ENCODE data around the gene HIVEP2. TPM values are rescaled to one million over a fixed set of nuclear protein-coding genes. Genes with fewer than 3 reads are reported as not detected.

The HIVEP2 gene, protein sequence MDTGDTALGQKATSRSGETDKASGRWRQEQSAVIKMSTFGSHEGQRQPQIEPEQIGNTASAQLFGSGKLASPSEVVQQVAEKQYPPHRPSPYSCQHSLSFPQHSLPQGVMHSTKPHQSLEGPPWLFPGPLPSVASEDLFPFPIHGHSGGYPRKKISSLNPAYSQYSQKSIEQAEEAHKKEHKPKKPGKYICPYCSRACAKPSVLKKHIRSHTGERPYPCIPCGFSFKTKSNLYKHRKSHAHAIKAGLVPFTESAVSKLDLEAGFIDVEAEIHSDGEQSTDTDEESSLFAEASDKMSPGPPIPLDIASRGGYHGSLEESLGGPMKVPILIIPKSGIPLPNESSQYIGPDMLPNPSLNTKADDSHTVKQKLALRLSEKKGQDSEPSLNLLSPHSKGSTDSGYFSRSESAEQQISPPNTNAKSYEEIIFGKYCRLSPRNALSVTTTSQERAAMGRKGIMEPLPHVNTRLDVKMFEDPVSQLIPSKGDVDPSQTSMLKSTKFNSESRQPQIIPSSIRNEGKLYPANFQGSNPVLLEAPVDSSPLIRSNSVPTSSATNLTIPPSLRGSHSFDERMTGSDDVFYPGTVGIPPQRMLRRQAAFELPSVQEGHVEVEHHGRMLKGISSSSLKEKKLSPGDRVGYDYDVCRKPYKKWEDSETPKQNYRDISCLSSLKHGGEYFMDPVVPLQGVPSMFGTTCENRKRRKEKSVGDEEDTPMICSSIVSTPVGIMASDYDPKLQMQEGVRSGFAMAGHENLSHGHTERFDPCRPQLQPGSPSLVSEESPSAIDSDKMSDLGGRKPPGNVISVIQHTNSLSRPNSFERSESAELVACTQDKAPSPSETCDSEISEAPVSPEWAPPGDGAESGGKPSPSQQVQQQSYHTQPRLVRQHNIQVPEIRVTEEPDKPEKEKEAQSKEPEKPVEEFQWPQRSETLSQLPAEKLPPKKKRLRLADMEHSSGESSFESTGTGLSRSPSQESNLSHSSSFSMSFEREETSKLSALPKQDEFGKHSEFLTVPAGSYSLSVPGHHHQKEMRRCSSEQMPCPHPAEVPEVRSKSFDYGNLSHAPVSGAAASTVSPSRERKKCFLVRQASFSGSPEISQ (N-terminal part only)
- total RNA-seq (10 to 100 TPM; 21.1 to 58.9 (median 32.9) TPM), polyA plus RNA-seq (10 to 100 TPM in 1 of 2 donors, 1 to 10 TPM in 1; 8.4 to 16.9 TPM)
- long read RNA-seq, donor 1, partial matches to known transcripts, result 7 of 29 reads
- long read RNA-seq, donor 1, other reads (novel, unspliced or antisense), result 22 of 29 reads
- long read RNA-seq, donor 2, result 0 reads
- long read RNA-seq, donor 3, partial matches to known transcripts, result 21 of 27 reads
- long read RNA-seq, donor 3, other reads (novel, unspliced or antisense), result 6 of 27 reads

DNA sequence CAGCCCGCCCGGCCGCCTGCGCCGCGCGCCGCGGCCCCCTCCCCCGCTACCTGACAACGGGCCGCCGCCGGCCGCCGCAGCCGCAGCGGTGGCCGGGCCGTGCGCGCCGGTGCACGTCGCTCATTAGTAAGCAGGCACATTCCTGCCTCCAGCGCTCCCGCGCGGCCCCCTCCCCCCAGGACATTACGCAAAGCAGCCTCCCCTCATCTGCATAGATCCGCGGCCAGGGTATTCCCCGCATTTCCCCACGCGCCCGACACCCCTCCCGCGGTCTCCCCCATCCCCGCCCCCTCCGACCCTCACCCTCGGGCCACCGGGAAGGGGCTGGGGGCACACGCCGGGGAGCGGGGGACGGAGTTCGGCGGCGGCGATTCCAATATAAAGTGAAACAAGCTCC lies at the start of gene HIVEP2:
HIVEP2 (minus strand) TSS at position 128 of the 397 bp plus-strand sequence. CDS start 170,438 bp downstream, outside the sequence.
- Histone ChIP-seq H3K27me3 (no peaks in the 10 kb centered on the region), H3K4me3 (peak within 1 kb of the TSS; percentile 88), H3K4me1 (ENCODE audit: insufficient read depth) (no peaks in the 10 kb centered on the region), H3K9me3 (no peaks in the 10 kb centered on the region), H3K36me3 (no peaks in the 10 kb centered on the region), H3K27ac (peak within 1 kb of the TSS; percentile 99)
- intact Hi-C loops (cut with DNase I), result loop anchor here (2.0 to 10.0 kb wide), 8 partner anchors 18 to 250 kb away; partner anchors contain the start of gene AIG1 (in 1 of the 4)
- TF ChIP-seq EP300 (IDR thresholded peaks at IDR 0.05) (no peak), POLR2A (IDR thresholded peaks at IDR 0.05) (peak; percentile 11)
- TF ChIP-seq, protein P1, sequence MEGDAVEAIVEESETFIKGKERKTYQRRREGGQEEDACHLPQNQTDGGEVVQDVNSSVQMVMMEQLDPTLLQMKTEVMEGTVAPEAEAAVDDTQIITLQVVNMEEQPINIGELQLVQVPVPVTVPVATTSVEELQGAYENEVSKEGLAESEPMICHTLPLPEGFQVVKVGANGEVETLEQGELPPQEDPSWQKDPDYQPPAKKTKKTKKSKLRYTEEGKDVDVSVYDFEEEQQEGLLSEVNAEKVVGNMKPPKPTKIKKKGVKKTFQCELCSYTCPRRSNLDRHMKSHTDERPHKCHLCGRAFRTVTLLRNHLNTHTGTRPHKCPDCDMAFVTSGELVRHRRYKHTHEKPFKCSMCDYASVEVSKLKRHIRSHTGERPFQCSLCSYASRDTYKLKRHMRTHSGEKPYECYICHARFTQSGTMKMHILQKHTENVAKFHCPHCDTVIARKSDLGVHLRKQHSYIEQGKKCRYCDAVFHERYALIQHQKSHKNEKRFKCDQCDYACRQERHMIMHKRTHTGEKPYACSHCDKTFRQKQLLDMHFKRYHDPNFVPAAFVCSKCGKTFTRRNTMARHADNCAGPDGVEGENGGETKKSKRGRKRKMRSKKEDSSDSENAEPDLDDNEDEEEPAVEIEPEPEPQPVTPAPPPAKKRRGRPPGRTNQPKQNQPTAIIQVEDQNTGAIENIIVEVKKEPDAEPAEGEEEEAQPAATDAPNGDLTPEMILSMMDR (IDR thresholded peaks at IDR 0.05), result no peak
- peak; percentile 90 to 95 (median 93) for DNase-seq
- WGBS, 3 donors, result 0% methylated on average over 22 to 50 of the region's 50 CpGs

DNA sequence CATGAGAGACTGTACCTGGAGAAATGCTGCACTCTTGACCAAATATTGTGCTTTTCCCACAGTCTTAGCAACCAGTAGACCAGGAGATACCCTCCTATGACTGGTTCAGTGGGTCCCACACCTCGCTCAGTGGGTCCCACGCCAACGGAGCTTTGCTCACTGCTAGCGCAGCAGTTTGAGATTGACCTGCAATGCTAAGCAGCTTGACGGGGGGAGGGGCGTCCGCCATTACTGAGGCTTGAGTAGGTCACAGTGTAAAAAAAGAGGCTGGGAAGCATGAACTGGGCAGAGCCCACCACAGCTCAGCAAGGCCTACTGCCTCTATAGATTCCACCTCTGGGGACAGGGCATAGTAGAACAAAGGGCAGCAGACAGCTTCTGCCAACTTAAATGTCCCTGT lies 49.0 kb upstream of the HIVEP2 start:
- WGBS, 3 donors, result 89 to 98% (median 95%) methylated on average over 7 of the region's 7 CpGs
- H3K36me3 ChIP-seq, result no peaks in the 10 kb centered on the region
- H3K9me3 ChIP-seq, result no peaks in the 10 kb centered on the region
- H3K27ac ChIP-seq, result no peak overlapping the region
- intact Hi-C loops (cut with DNase I), result no loop called here
- no peak for DNase-seq
- TF ChIP-seq POLR2A (IDR thresholded peaks at IDR 0.05) (no peak), EP300 (IDR thresholded peaks at IDR 0.05) (no peak)
- TF ChIP-seq, protein P1 (IDR thresholded peaks at IDR 0.05), result no peak
- no peaks in the 10 kb centered on the region for H3K4me1 ChIP-seq (ENCODE audit: insufficient read depth)
- H3K27me3 ChIP-seq, result no peaks in the 10 kb centered on the region
- no peak overlapping the region for H3K4me3 ChIP-seq

DNA sequence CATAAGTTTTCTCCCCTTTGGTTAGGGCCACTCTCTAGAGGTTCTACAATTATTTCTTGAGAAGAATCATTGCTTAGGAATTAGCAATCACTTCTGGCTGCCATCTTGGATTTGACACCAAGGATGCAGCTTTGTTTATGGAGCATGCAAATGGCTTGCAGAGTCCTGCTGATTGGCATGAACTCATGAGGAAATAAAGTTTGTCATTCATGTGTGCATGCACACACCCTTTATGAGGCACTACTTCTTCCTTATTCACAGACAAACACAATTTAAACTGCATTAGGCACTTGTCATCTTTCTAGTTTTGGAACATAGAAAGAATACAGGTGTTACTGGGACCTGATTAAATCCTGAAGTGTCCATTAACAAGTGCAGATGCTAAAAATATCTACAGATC lies 42.5 kb upstream of the HIVEP2 start:
- Histone ChIP-seq H3K27me3 (no peaks in the 10 kb centered on the region), H3K36me3 (no peaks in the 10 kb centered on the region), H3K4me3 (no peak overlapping the region), H3K27ac (no peak overlapping the region), H3K4me1 (ENCODE audit: insufficient read depth) (no peaks in the 10 kb centered on the region), H3K9me3 (no peaks in the 10 kb centered on the region)
- TF ChIP-seq EP300 (IDR thresholded peaks at IDR 0.05), result no peak
- no peak for TF ChIP-seq POLR2A (IDR thresholded peaks at IDR 0.05)
- TF ChIP-seq, protein P1 (IDR thresholded peaks at IDR 0.05), result no peak
- DNase-seq, result no peak
- intact Hi-C loops (cut with DNase I), result no loop called here

DNA sequence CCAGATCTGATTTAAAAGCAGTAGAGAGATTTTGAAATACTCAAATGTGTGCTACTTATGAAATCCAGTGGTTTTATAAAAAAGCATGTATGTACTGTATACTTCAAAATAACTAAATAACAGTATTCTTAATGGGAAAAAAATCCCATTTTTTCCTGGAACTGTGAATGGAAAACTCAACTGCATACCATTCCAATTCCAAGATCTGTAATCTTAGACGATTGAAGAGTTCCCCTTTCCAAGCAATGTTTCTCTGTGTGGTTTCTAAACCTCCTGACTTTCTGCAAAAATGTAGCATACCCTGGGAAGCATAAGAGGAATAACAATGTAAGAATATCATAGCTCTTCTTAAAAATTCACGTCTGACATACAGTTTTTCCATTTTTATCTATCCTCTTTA lies 40.3 kb upstream of the HIVEP2 start:
- no peak for DNase-seq
- WGBS, 3 donors, result 18 to 24% (median 22%) methylated on average over 2 of the region's 2 CpGs
- Histone ChIP-seq H3K4me3 (no peak overlapping the region), H3K9me3 (no peaks in the 10 kb centered on the region), H3K4me1 (ENCODE audit: insufficient read depth) (no peaks in the 10 kb centered on the region), H3K36me3 (no peaks in the 10 kb centered on the region), H3K27me3 (no peaks in the 10 kb centered on the region), H3K27ac (no peak overlapping the region)
- TF ChIP-seq, protein P1 (IDR thresholded peaks at IDR 0.05), result no peak
- TF ChIP-seq POLR2A (IDR thresholded peaks at IDR 0.05) (no peak), EP300 (IDR thresholded peaks at IDR 0.05) (no peak)
- intact Hi-C loops (cut with DNase I), result no loop called here
